ENCODE measurements around the gene MT1G. TPM values are rescaled to one million over a fixed set of nuclear protein-coding genes. Genes with fewer than 3 reads are reported as not detected.
"Not testable (repeated sequence)": the region's sequence is repeated elsewhere in the genome, so short reads cannot be mapped to it uniquely, and the experiment has no call there.

MT1G gene
- total RNA-seq, 1 experiment from 2014 or later = not detected

GRCh38 chr16:56673921-56674320, 6.1 kb upstream of the MT1G start:
- TF ChIP-seq, protein P1, sequence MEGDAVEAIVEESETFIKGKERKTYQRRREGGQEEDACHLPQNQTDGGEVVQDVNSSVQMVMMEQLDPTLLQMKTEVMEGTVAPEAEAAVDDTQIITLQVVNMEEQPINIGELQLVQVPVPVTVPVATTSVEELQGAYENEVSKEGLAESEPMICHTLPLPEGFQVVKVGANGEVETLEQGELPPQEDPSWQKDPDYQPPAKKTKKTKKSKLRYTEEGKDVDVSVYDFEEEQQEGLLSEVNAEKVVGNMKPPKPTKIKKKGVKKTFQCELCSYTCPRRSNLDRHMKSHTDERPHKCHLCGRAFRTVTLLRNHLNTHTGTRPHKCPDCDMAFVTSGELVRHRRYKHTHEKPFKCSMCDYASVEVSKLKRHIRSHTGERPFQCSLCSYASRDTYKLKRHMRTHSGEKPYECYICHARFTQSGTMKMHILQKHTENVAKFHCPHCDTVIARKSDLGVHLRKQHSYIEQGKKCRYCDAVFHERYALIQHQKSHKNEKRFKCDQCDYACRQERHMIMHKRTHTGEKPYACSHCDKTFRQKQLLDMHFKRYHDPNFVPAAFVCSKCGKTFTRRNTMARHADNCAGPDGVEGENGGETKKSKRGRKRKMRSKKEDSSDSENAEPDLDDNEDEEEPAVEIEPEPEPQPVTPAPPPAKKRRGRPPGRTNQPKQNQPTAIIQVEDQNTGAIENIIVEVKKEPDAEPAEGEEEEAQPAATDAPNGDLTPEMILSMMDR (IDR thresholded peaks at IDR 0.05; ENCODE audit: unreplicated experiment) = peak; percentile 28
- Mint-ChIP-seq H3K4me1 (ENCODE audit: insufficient read depth, unreplicated experiment) (no peaks in the 10 kb centered on the region), H3K27me3 (ENCODE audit: insufficient read depth, unreplicated experiment) (peaks cover 1% of the 10 kb centered on the region), H3K36me3 (ENCODE audit: insufficient read depth, unreplicated experiment) (no peaks in the 10 kb centered on the region), H3K9me3 (ENCODE audit: unreplicated experiment) (no peaks in the 10 kb centered on the region), H3K4me3 (ENCODE audit: unreplicated experiment) (no peak overlapping the region), H3K27ac (ENCODE audit: low read depth, unreplicated experiment) (no peak overlapping the region)
- no TSS peak for BruUV-seq (replicated peaks)
- ChIA-PET CTCF (interaction anchor here (0.7 to 1.9 kb wide), 3 partner anchors 28 to 901 kb away, joined by 3 to 13 read pairs (median 3); no protein-coding TSS in a partner anchor), POLR2A (interaction anchor here (1.1 to 3.0 kb wide), 5 partner anchors 10 to 67 kb away, joined by 3 to 30 read pairs (median 4); partner anchors contain the start of genes MT1X and MT2A)
- intact Hi-C loops (cut with micrococcal nuclease) = loop anchor here (1.0 kb wide), 1 partner anchor 28 kb away; no protein-coding TSS in a partner anchor
- no peak for DNase-seq (ENCODE audit: unreplicated experiment)

- no peaks in the 10 kb centered on the region for H3K9me3 Mint-ChIP-seq (ENCODE audit: unreplicated experiment)
- no TSS peak for BruUV-seq (replicated peaks)
- intact Hi-C loops (cut with micrococcal nuclease) = no loop called here
- CTCF ChIA-PET = interaction anchor here (0.6 to 1.9 kb wide), 5 partner anchors 27 to 900 kb away, joined by 3 to 13 read pairs (median 3); no protein-coding TSS in a partner anchor
- H3K27me3 Mint-ChIP-seq (ENCODE audit: insufficient read depth, unreplicated experiment) = peaks cover 9% of the 10 kb centered on the region
- H3K27ac Mint-ChIP-seq (ENCODE audit: low read depth, unreplicated experiment) = no peak overlapping the region
- DNase-seq (ENCODE audit: unreplicated experiment) = peak; percentile 51
- TF ChIP-seq, protein P1 (IDR thresholded peaks at IDR 0.05; ENCODE audit: unreplicated experiment) = no peak
- H3K4me1 Mint-ChIP-seq (ENCODE audit: insufficient read depth, unreplicated experiment) = no peaks in the 10 kb centered on the region
- POLR2A ChIA-PET = interaction anchor here (0.9 to 3.0 kb wide), 5 partner anchors 11 to 66 kb away, joined by 3 to 30 read pairs (median 4); partner anchors contain the start of genes MT1E, MT1X and MT2A
- no peak overlapping the region for H3K4me3 Mint-ChIP-seq (ENCODE audit: unreplicated experiment)
- H3K36me3 Mint-ChIP-seq (ENCODE audit: insufficient read depth, unreplicated experiment) = no peaks in the 10 kb centered on the region
Measured at GRCh38 chr16:56672761-56673536, 5.1 kb upstream of the MT1G start.

DNA sequence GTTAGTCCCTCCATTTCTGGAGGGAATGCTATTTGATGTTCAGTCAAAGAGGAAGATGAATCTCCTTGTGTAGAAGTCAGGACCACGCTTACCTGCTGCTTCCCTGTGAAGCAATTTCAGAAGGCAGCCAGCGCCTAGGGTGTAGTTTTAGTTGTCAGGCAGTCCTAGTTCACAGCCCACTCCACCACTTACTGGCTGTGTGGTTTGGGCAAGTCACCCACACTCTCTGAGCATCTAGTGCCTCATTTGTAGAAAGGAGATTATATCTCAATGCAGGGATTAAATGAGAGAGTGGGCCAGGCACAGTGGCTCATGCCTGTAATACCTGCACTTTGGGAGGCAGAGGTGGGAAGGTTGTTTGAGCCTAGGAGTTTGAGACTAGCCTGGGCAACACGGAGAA, 4.3 kb upstream of the MT1G start:
- H3K9me3 Mint-ChIP-seq (ENCODE audit: unreplicated experiment); H3K4me3 Mint-ChIP-seq (ENCODE audit: unreplicated experiment); H3K36me3 Mint-ChIP-seq (ENCODE audit: insufficient read depth, unreplicated experiment); H3K27me3 Mint-ChIP-seq (ENCODE audit: insufficient read depth, unreplicated experiment); BruUV-seq (replicated peaks); intact Hi-C loops (cut with micrococcal nuclease); H3K27ac Mint-ChIP-seq (ENCODE audit: low read depth, unreplicated experiment); H3K4me1 Mint-ChIP-seq (ENCODE audit: insufficient read depth, unreplicated experiment); DNase-seq (ENCODE audit: unreplicated experiment): not testable (repeated sequence)
- ChIA-PET CTCF (interaction anchor here (1.9 kb wide), 1 partner anchor 30 kb away, joined by 13 read pairs; no protein-coding TSS in a partner anchor), POLR2A (interaction anchor here (0.5 to 3.0 kb wide), 4 partner anchors 11 to 65 kb away, joined by 3 to 30 read pairs (median 9); partner anchors contain the start of genes MT1X and MT2A)

DNA sequence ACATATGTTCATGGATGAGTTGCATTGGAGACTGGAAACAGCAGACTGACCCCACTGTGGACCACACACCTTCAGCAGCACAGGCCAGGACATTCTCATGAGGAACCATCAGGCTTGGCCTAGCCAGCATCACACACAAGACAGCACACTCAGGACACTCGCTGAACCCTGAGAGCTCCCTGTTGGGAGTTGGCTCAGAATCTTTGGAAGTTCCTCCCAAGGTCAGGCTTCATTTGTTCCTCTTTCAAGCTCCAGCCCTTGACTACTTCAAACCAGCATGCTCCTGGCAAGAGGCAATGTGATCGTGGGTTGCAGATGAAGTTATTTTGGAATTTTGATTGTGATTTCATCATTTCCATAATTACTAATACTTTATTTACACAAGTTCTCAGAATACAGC, 3.8 kb upstream of the MT1G start:
- H3K27ac Mint-ChIP-seq (ENCODE audit: low read depth, unreplicated experiment); H3K9me3 Mint-ChIP-seq (ENCODE audit: unreplicated experiment); BruUV-seq (replicated peaks); H3K4me1 Mint-ChIP-seq (ENCODE audit: insufficient read depth, unreplicated experiment); H3K36me3 Mint-ChIP-seq (ENCODE audit: insufficient read depth, unreplicated experiment); H3K4me3 Mint-ChIP-seq (ENCODE audit: unreplicated experiment); intact Hi-C loops (cut with micrococcal nuclease); H3K27me3 Mint-ChIP-seq (ENCODE audit: insufficient read depth, unreplicated experiment); CTCF ChIA-PET: not testable (repeated sequence)
- POLR2A ChIA-PET = interaction anchor here (0.5 to 3.0 kb wide), 3 partner anchors 12 to 62 kb away, joined by 3 to 30 read pairs (median 3); partner anchors contain the start of gene MT1X
- peak; percentile 45 for DNase-seq (ENCODE audit: unreplicated experiment)

GRCh38 chr16:56670620-56670934, 2.7 kb upstream of the MT1G start:
- ChIA-PET CTCF (interaction anchor here (1.7 kb wide), 1 partner anchor 32 kb away, joined by 5 read pairs; no protein-coding TSS in a partner anchor), POLR2A (interaction anchor here (0.6 to 1.5 kb wide), 2 partner anchors 13 to 60 kb away, joined by 3 read pairs; no protein-coding TSS in a partner anchor)
- DNase-seq (ENCODE audit: unreplicated experiment) = no peak
- Mint-ChIP-seq H3K9me3 (ENCODE audit: unreplicated experiment) (no peaks in the 10 kb centered on the region), H3K27ac (ENCODE audit: low read depth, unreplicated experiment) (no peak overlapping the region), H3K4me1 (ENCODE audit: insufficient read depth, unreplicated experiment) (no peaks in the 10 kb centered on the region), H3K27me3 (ENCODE audit: insufficient read depth, unreplicated experiment) (peaks cover 9% of the 10 kb centered on the region), H3K4me3 (ENCODE audit: unreplicated experiment) (no peak overlapping the region), H3K36me3 (ENCODE audit: insufficient read depth, unreplicated experiment) (no peaks in the 10 kb centered on the region)
- intact Hi-C loops (cut with micrococcal nuclease) = no loop called here
- BruUV-seq (replicated peaks) = no TSS peak
- TF ChIP-seq, protein P1 (IDR thresholded peaks at IDR 0.05; ENCODE audit: unreplicated experiment) = no peak
